MM.1S (cell line): Measurements from ENCODE around the gene RABGAP1L.

Source experiments
- DNase-seq: peaks from one replicate; pipeline ENCODE4 v3.0.0-alpha.2; 2015
- H2AFZ ChIP-seq: fragments of 300-600 bp; sonication (generic); 2 replicates; pipeline ENCODE4 v1.6.0; 2016; ENCODE audit warnings: antibody characterized with exemption, low read length
- H3F3A ChIP-seq: fragments of 300-600 bp; sonication (generic); 2 replicates; pipeline ENCODE4 v1.6.1; 2016; ENCODE audit warnings: mild to moderate bottlenecking, antibody characterized with exemption, low read length, moderate library complexity, mixed read lengths; ENCODE audit not compliant: insufficient read depth
- H3K27ac ChIP-seq: fragments of 300-600 bp; sonication (generic); 2 replicates; pipeline ENCODE4 v1.5.1; 2016; ENCODE audit warnings: mild to moderate bottlenecking, low read length
- H3K27me3 ChIP-seq: fragments of 300-600 bp; sonication (generic); replicated peaks from 2 replicates; pipeline ENCODE4 v1.6.0; 2016; ENCODE audit warnings: low read length; ENCODE audit not compliant: insufficient read depth
- H3K36me3 ChIP-seq: fragments of 300-600 bp; sonication (generic); replicated peaks from 2 replicates; pipeline ENCODE4 v1.6.1; 2016; ENCODE audit warnings: mild to moderate bottlenecking, low read length, mixed read lengths; ENCODE audit not compliant: insufficient read depth
- H3K4me1 ChIP-seq: fragments of 300-600 bp; sonication (generic); 2 replicates; pipeline ENCODE4 v1.6.1; 2016; ENCODE audit warnings: low read length, mixed read lengths
- H3K4me2 ChIP-seq: fragments of 300-600 bp; sonication (generic); 2 replicates; pipeline ENCODE4 v1.6.0; 2016; ENCODE audit warnings: low read depth, low read length
- H3K4me3 ChIP-seq: fragments of 300-600 bp; sonication (generic); 2 replicates; pipeline ENCODE4 v1.5.1; 2016; ENCODE audit warnings: low read length, mixed read lengths
- H3K79me2 ChIP-seq: fragments of 300-600 bp; sonication (generic); 2 replicates; pipeline ENCODE4 v1.6.1; 2016; ENCODE audit warnings: mixed run types, low read length, mixed read lengths
- H3K9ac ChIP-seq: fragments of 300-600 bp; sonication (generic); 2 replicates; pipeline ENCODE4 v1.6.1; 2016; ENCODE audit warnings: low read length, mixed read lengths
- H3K9me2 ChIP-seq: fragments of 300-600 bp; sonication (generic); replicated peaks from 2 replicates; pipeline ENCODE4 v1.6.1; 2016; ENCODE audit warnings: mild to moderate bottlenecking, low read length, mixed read lengths; ENCODE audit not compliant: insufficient read depth
- H3K9me3 ChIP-seq: fragments of 300-600 bp; sonication (generic); replicated peaks from 2 replicates; pipeline ENCODE4 v1.6.1; 2016; ENCODE audit warnings: mild to moderate bottlenecking, low read length, mixed read lengths; ENCODE audit not compliant: insufficient read depth
- H4K20me1 ChIP-seq: fragments of 300-600 bp; sonication (generic); 2 replicates; pipeline ENCODE4 v1.6.1; 2016; ENCODE audit warnings: mild to moderate bottlenecking, low read length, moderate library complexity, mixed read lengths; ENCODE audit not compliant: insufficient read depth
- CTCF ChIP-seq: fragments of 300-600 bp; sonication (generic); IDR thresholded peaks from 2 replicates; pipeline ENCODE4 v1.5.1; 2016; ENCODE audit warnings: antibody characterized with exemption, low read length, mixed read lengths
- EZH2 ChIP-seq: fragments of 300-600 bp; sonication (generic); optimal IDR thresholded peaks from 2 replicates; pipeline ENCODE3; 2017; ENCODE audit warnings: low read depth, mild to moderate bottlenecking, antibody characterized with exemption, low read length, mixed read lengths
- EZH2phosphoT487 ChIP-seq: fragments of 300-600 bp; sonication (generic); IDR thresholded peaks from 2 replicates; pipeline ENCODE4 v1.6.1; 2018; ENCODE audit warnings: antibody characterized with exemption, low read length

Gene RABGAP1L

GRCh38 chr1:174215766-174216165 lies 56.4 kb downstream of the RABGAP1L start:
- H3K4me3 ChIP-seq: no peak overlapping the region
- H2AFZ ChIP-seq: no peak overlapping the region
- peaks cover 13% of the 10 kb centered on the region; the same call in 1 of the 2 replicates for H3K79me2 ChIP-seq
- H4K20me1 ChIP-seq: no peaks in the 10 kb centered on the region
- DNase-seq: no peak
- TF ChIP-seq CTCF (no peak), EZH2 (no peak), EZH2phosphoT487 (no peak)
- H3K27me3 ChIP-seq: no peaks in the 10 kb centered on the region
- no peaks in the 10 kb centered on the region for H3F3A ChIP-seq
- H3K27ac ChIP-seq: no peak overlapping the region
- H3K36me3 ChIP-seq: no peaks in the 10 kb centered on the region
- no peaks in the 10 kb centered on the region for H3K9me3 ChIP-seq
- H3K4me1 ChIP-seq: peaks cover 22% of the 10 kb centered on the region
- H3K9me2 ChIP-seq: no peaks in the 10 kb centered on the region
- no peak overlapping the region for H3K9ac ChIP-seq
- H3K4me2 ChIP-seq: no peak overlapping the region

GRCh38 chr1:174217248-174217647 lies 57.9 kb downstream of the RABGAP1L start:
- Histone ChIP-seq H3K9me2 (no peaks in the 10 kb centered on the region), H3K27me3 (no peaks in the 10 kb centered on the region), H3F3A (no peaks in the 10 kb centered on the region), H3K4me3 (no peak overlapping the region), H3K4me2 (no peak overlapping the region), H3K36me3 (no peaks in the 10 kb centered on the region), H3K9me3 (no peaks in the 10 kb centered on the region), H2AFZ (no peak overlapping the region), H3K9ac (no peak overlapping the region), H3K79me2 (peaks cover 13% of the 10 kb centered on the region; the same call in 1 of the 2 replicates), H4K20me1 (no peaks in the 10 kb centered on the region), H3K4me1 (peaks cover 22% of the 10 kb centered on the region), H3K27ac (no peak overlapping the region)
- DNase-seq: no peak
- no peak for TF ChIP-seq CTCF
- no peak for TF ChIP-seq EZH2phosphoT487
- no peak for TF ChIP-seq EZH2

- Histone ChIP-seq H3K36me3 (no peaks in the 10 kb centered on the region), H3K9me2 (no peaks in the 10 kb centered on the region), H4K20me1 (no peaks in the 10 kb centered on the region), H3K4me2 (no peak overlapping the region), H3K4me1 (peaks cover 22% of the 10 kb centered on the region), H3F3A (no peaks in the 10 kb centered on the region), H3K79me2 (peaks cover 13% of the 10 kb centered on the region; the same call in 1 of the 2 replicates), H3K27ac (no peak overlapping the region), H3K27me3 (no peaks in the 10 kb centered on the region), H3K9me3 (no peaks in the 10 kb centered on the region), H2AFZ (no peak overlapping the region), H3K4me3 (no peak overlapping the region), H3K9ac (no peak overlapping the region)
- TF ChIP-seq EZH2: no peak
- TF ChIP-seq CTCF: peak; percentile 97
- TF ChIP-seq EZH2phosphoT487: no peak
- DNase-seq: peak; percentile 72
These were observed 58.7 kb downstream of the RABGAP1L start for GRCh38 chr1:174217787-174218574.
